ENCODE measurements around the gene KIF22.

Gene KIF22

DNA sequence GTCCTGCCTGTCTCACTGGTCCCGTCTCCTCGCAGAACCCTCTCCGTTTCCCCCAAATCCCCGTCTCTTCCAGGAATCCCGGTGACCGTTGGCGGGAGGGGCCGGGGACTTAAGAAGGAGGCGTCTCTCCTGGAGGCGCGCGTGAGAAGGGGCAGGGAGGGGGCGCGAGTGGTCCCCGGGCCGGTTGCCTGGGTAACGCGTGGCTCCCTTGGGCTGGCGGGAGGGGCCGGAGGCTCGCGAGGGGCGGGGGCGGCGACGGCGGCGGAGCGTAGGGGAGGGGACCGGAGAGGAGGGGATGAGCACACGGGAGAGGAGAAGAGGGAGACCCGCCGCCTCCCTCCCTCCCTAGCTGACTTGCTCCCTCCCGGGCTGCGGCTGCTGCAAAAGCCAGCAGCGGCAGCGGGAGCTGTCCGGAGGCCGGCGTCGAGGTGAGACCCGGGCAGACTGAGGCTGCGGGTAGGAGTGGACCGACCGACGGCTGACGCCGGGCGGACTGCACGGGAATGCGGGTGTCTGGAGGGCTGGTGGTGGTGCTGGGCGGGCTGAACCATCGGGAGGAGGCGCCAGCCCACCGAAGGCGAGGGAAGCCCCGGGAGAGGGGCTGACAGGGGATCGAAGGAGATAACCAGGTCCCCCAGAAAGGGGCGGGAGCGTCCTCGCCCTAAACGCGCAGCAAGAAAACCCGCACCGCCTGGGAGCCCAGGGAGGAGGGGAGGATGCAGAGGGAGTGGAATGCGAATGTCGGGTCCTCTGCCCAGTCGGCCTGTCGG lies 21.5 kb downstream of the KIF22 start, which contains the start of gene PRRT2:
Gene PRRT2, plus strand, starts transcription at position 298 of the 770 bp plus-strand sequence. CDS start 862 bp downstream, outside the sequence.
- Mint-ChIP-seq H3K4me3 (peak within 1 kb of the TSS; percentile 85), H3K9me3 (no peaks in the 10 kb centered on the region), H3K36me3 (ENCODE audit: low read depth) (peaks cover 36% of the 10 kb centered on the region), H3K4me1 (ENCODE audit: low read depth) (peaks cover 39% of the 10 kb centered on the region), H3K27me3 (ENCODE audit: low read depth) (peaks cover 8% of the 10 kb centered on the region), H3K27ac (peak within 1 kb of the TSS; percentile 80)
- peak; percentile 51 for DNase-seq (ENCODE audit: low spot score)

DNA sequence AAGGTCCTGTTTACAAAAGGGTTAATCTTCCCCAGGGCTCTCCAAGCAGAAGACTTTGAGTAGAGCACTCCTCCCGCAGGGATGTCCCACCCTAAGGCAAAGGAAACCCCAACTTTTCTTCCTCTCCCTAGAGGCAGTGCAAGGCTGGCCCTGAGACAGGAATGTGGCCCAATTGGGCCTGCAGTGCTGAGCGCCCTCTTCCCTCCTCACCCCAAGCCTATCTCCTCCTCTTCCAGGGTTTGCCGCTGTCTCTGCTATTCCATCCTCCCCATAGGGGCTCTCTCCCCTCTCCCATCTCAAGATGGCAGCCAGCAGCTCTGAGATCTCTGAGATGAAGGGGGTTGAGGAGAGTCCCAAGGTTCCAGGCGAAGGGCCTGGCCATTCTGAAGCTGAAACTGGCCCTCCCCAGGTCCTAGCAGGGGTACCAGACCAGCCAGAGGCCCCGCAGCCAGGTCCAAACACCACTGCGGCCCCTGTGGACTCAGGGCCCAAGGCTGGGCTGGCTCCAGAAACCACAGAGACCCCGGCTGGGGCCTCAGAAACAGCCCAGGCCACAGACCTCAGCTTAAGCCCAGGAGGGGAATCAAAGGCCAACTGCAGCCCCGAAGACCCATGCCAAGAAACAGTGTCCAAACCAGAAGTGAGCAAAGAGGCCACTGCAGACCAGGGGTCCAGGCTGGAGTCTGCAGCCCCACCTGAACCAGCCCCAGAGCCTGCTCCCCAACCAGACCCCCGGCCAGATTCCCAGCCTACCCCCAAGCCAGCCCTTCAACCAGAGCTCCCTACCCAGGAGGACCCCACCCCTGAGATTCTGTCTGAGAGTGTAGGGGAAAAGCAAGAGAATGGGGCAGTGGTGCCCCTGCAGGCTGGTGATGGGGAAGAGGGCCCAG lies 22.4 kb downstream of the KIF22 start:
- Mint-ChIP-seq H3K4me1 (ENCODE audit: low read depth) (peaks cover 41% of the 10 kb centered on the region), H3K36me3 (ENCODE audit: low read depth) (peaks cover 34% of the 10 kb centered on the region), H3K4me3 (peak overlapping the region; percentile 51), H3K27me3 (ENCODE audit: low read depth) (peaks cover 8% of the 10 kb centered on the region), H3K27ac (no peak overlapping the region), H3K9me3 (no peaks in the 10 kb centered on the region)
- DNase-seq (ENCODE audit: low spot score) = no peak

- Mint-ChIP-seq H3K9me3 (no peaks in the 10 kb centered on the region), H3K36me3 (ENCODE audit: low read depth) (peaks cover 33% of the 10 kb centered on the region), H3K4me1 (ENCODE audit: low read depth) (peaks cover 43% of the 10 kb centered on the region), H3K27ac (peak overlapping the region; percentile 41), H3K27me3 (ENCODE audit: low read depth) (peaks cover 8% of the 10 kb centered on the region), H3K4me3 (no peak overlapping the region)
- DNase-seq (ENCODE audit: low spot score) = no peak
Observed at GRCh38 chr16:29813644-29814562, 23.4 kb downstream of the KIF22 start.

GRCh38 chr16:29814592-29814991 lies 24.0 kb downstream of the KIF22 start:
- Mint-ChIP-seq H3K36me3 (ENCODE audit: low read depth) (peaks cover 36% of the 10 kb centered on the region), H3K4me1 (ENCODE audit: low read depth) (peaks cover 49% of the 10 kb centered on the region), H3K27me3 (ENCODE audit: low read depth) (peaks cover 8% of the 10 kb centered on the region), H3K27ac (peak overlapping the region; percentile 99), H3K9me3 (no peaks in the 10 kb centered on the region), H3K4me3 (peak overlapping the region; percentile 99)
- DNase-seq (ENCODE audit: low spot score) = no peak

DNA sequence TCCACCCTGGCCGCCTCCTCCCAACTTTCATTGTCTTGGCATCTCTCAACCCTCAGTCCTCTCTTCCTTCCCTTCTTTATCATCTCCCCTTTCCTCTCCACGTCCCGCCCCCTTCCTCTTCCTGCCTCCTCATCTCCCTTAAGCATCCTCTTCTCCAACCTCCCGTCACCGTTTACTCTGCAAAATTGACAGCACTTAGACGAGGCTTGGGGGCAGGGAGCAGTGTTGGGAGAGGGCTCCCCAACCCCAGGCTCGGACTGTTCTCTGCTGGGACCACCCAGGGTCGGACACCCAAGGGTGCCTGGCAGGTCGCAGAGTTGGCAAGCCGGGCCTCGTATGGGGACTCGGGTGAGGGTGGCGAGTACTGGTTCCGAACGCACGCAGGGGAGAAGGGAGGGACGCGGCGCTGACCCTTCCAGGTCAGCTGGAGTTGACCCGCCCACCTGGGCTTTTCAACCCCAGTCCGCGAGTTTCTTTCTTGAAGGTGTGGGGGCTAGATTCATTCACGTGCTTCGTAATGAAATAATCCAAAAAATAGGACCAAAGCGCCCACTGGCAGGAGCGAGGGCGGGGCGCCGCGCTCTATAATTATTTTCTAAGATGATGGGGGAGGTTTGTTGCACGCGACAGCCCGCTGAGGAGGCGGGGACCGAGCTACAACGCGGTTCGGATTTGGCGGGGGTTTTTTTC lies 24.6 kb downstream of the KIF22 start:
- Mint-ChIP-seq H3K4me1 (ENCODE audit: low read depth) (peaks cover 50% of the 10 kb centered on the region), H3K4me3 (peak overlapping the region; percentile 99), H3K9me3 (no peaks in the 10 kb centered on the region), H3K36me3 (ENCODE audit: low read depth) (peaks cover 37% of the 10 kb centered on the region), H3K27ac (peak overlapping the region; percentile 99), H3K27me3 (ENCODE audit: low read depth) (peaks cover 8% of the 10 kb centered on the region)
- DNase-seq (ENCODE audit: low spot score) = no peak

DNA sequence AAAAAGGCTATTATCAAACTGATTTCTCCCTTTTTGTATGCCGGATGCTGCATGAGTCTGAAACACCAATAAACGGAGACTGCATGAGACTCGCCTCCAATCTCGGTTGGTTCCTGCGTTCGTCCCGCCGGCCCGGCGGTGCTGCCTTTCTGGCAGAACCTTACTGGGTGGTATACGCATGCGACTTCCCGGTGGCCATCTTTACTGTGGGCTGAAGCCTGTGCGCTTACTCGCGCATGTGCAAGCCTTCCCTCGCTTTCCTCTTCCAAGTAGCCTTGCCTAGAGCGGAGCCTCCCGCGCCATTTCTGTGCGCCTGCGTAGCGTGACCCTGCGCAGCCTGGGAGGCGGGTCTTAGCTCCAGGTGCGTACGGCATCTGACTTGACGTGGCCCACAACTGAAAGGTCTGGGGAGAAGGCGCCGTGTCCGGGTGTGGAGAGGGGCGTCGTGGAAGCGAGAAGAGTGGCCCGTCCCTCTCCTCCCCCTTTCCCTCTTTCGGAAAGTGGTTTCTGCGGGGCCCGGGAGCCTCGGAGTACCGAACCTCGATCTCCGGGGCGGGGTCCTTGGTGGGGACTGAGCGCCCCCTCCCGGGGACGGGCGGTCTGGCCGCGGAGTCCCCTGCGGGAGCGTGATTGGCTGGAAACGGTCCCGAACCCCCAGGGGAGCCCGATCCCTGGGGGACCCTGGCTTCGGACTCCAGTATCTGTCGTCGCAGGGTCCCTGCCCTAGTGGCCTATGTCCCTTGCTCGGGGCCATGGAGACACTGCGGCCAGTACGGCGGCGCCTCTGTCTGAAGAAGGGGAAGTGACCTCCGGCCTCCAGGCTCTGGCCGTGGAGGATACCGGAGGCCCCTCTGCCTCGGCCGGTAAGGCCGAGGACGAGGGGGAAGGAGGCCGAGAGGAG lies 25.5 kb downstream of the KIF22 start, which contains the start of gene PAGR1:
Gene PAGR1, plus strand, starts transcription at position 360 of the 901 bp plus-strand sequence. Its CDS starts 374 bp downstream, at position 734.
- peaks cover 41% of the 10 kb centered on the region for H3K4me1 Mint-ChIP-seq (ENCODE audit: low read depth)

GRCh38 chr16:29816694-29817441 lies 26.3 kb downstream of the KIF22 start:
- H3K27ac Mint-ChIP-seq = peak overlapping the region; percentile 99
- peak overlapping the region; percentile 99 for H3K4me3 Mint-ChIP-seq
- H3K9me3 Mint-ChIP-seq = no peaks in the 10 kb centered on the region
- H3K27me3 Mint-ChIP-seq (ENCODE audit: low read depth) = peaks cover 8% of the 10 kb centered on the region
- peaks cover 39% of the 10 kb centered on the region for H3K36me3 Mint-ChIP-seq (ENCODE audit: low read depth)
- H3K4me1 Mint-ChIP-seq (ENCODE audit: low read depth) = peaks cover 41% of the 10 kb centered on the region
- DNase-seq (ENCODE audit: low spot score) = peak; percentile 78

More for the DNA sequence above, 25.5 kb downstream of the KIF22 start, which contains the start of gene PAGR1:
- H3K9me3 Mint-ChIP-seq = no peaks in the 10 kb centered on the region
- peaks cover 8% of the 10 kb centered on the region for H3K27me3 Mint-ChIP-seq (ENCODE audit: low read depth)
- H3K27ac Mint-ChIP-seq = peak within 1 kb of the TSS; percentile 99
- peak; percentile 99 for DNase-seq (ENCODE audit: low spot score)
- peaks cover 37% of the 10 kb centered on the region for H3K36me3 Mint-ChIP-seq (ENCODE audit: low read depth)
- H3K4me3 Mint-ChIP-seq = peak within 1 kb of the TSS; percentile 99

DNA sequence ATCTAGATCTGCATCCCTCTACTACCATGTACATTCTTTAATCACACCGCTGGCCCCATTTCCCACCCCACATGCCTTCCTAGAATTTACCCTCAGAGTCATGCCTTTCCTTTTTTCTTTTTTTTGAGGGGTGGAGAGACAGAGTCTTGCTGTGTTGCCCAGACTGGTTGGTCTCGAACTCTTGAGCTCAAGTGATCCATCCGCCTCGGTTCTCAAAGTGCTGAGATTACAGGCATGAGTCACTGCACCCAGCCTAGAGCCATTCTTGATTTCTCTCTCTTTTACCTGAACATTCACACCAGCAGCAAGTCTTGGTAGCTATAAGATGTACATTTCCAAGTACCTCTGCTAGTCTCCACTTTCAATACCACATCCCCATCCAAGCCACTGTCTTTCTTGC lies 27.5 kb downstream of the KIF22 start:
- Mint-ChIP-seq H3K4me1 (ENCODE audit: low read depth) (peaks cover 41% of the 10 kb centered on the region), H3K4me3 (peak overlapping the region; percentile 98), H3K27ac (peak overlapping the region; percentile 79), H3K9me3 (no peaks in the 10 kb centered on the region), H3K36me3 (ENCODE audit: low read depth) (peaks cover 43% of the 10 kb centered on the region), H3K27me3 (ENCODE audit: low read depth) (peaks cover 2% of the 10 kb centered on the region)
- no peak for DNase-seq (ENCODE audit: low spot score)

DNA sequence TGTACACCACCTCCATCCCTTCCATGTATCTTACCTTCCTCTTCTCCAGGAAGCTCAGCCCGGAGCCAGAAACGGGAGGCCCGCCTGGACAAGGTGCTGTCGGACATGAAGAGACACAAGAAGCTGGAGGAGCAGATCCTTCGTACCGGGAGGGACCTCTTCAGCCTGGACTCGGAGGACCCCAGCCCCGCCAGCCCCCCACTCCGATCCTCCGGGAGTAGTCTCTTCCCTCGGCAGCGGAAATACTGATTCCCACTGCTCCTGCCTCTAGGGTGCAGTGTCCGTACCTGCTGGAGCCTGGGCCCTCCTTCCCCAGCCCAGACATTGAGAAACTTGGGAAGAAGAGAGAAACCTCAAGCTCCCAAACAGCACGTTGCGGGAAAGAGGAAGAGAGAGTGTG lies 29.0 kb downstream of the KIF22 start:
- H3K9me3 Mint-ChIP-seq = no peaks in the 10 kb centered on the region
- peak overlapping the region; percentile 88 for H3K27ac Mint-ChIP-seq
- H3K36me3 Mint-ChIP-seq (ENCODE audit: low read depth) = peaks cover 45% of the 10 kb centered on the region
- no peak for DNase-seq (ENCODE audit: low spot score)
- H3K4me1 Mint-ChIP-seq (ENCODE audit: low read depth) = peaks cover 40% of the 10 kb centered on the region
- H3K27me3 Mint-ChIP-seq (ENCODE audit: low read depth) = no peaks in the 10 kb centered on the region
- peak overlapping the region; percentile 98 for H3K4me3 Mint-ChIP-seq

DNA sequence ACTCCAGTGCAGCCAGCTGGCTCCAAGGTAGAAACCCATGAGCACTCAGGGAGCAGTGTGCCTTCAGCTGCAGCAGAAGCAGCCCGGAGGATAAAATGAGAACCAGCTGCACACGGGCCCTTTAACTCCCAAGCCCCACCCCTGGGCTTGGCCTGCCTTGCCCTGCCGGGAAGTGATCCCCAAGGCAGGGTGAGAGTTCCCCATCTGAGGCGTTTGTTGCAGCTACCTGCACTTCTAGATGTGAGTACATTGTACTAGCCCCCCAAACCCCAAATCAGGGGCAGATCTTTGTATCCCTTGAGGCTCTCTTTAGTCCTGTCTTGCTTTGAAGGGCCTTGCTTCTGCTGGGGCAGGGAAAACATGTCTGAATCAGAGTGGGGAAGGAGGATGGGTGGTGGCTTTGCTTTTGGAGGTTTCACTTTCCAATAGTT lies 29.7 kb downstream of the KIF22 start, which contains the start of gene MVP:
Gene MVP, plus strand, starts transcription at position 192 of the 431 bp plus-strand sequence. CDS start 10,088 bp downstream, outside the sequence.
- H3K27ac Mint-ChIP-seq = peak within 1 kb of the TSS; percentile 88
- DNase-seq (ENCODE audit: low spot score) = peak; percentile 60

More for the DNA sequence above, 29.7 kb downstream of the KIF22 start, which contains the start of gene MVP:
- Mint-ChIP-seq H3K4me1 (ENCODE audit: low read depth) (peaks cover 37% of the 10 kb centered on the region), H3K27me3 (ENCODE audit: low read depth) (no peaks in the 10 kb centered on the region), H3K36me3 (ENCODE audit: low read depth) (peaks cover 48% of the 10 kb centered on the region), H3K4me3 (peak within 1 kb of the TSS; percentile 98), H3K9me3 (no peaks in the 10 kb centered on the region)
